GM12873 (cell line): ENCODE data around the gene PITPNM2.

Experiments
- CTCF ChIP-seq: IDR thresholded peaks from 2 replicates; pipeline ENCODE4 v1.5.1; 2012; ENCODE audit warnings: low read depth, mild to moderate bottlenecking, moderate library complexity, low read length, control low read depth; ENCODE audit not compliant: insufficient read depth; ENCODE audit errors: missing control alignments

Gene PITPNM2

DNA sequence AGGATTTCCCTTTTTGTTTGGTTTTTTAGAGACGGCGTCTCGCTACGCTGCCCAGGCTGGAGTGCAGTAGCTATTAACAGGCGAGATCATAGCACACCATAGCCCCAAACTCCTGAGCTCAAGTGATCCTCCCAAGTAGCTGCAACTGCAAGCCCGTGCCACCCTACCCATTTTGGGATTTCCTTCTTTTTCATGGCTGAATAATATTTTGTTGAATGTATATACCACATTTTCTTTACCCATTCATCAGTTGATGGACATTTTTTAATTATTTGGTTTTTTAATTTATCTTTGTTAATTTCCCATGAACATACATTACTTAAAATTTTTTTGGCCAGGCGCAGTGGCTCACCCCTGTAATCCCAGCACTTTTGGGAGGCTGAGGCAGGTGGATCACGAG, 15.2 kb downstream of the PITPNM2 start:
- TF ChIP-seq CTCF, result no peak

DNA sequence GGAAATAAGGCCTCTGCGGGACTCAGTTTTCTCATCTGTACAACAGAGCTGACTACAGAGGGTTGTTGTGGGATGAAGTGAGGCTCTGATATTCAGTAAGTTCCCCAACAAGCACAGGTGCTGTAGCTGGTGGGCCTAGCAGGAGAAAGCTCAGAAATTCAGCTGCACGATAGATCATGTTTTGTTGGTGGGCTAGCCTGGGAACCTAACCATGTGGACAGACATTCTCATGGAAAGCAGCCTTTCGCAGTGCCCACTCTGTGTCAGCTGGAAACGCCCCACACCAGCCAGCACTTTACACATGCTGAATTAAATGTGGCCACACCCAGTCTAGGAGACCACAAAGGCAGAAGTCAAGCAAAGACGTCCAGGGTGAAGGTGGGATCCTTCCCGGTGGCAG, 16.1 kb downstream of the PITPNM2 start:
- no peak for TF ChIP-seq CTCF

GRCh38 chr12:123134271-123134671, 16.6 kb downstream of the PITPNM2 start:
- no peak for TF ChIP-seq CTCF

DNA sequence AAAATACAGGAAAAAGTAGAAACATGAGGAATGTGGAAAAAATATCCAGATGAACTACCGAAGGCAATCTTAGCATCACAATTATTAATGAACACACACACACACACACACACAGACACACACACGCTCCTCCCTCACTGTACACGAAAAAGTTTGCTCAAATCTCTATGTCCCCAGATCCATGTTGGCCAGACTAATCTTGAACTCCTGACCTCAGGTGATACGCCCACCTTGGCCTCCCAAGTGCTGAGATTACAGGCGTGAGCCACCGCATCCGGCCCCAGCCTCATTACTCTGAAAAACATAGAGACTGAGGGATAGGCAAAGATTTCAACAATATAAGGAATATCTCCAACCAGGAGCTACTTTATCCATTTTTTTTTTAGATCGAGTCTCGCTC, 17.2 kb downstream of the PITPNM2 start:
- no peak for TF ChIP-seq CTCF

- TF ChIP-seq CTCF, result no peak
Measured at GRCh38 chr12:123132951-123133619, 17.8 kb downstream of the PITPNM2 start.

- TF ChIP-seq CTCF, result no peak
Measured at GRCh38 chr12:123131879-123132402, 18.9 kb downstream of the PITPNM2 start.

DNA sequence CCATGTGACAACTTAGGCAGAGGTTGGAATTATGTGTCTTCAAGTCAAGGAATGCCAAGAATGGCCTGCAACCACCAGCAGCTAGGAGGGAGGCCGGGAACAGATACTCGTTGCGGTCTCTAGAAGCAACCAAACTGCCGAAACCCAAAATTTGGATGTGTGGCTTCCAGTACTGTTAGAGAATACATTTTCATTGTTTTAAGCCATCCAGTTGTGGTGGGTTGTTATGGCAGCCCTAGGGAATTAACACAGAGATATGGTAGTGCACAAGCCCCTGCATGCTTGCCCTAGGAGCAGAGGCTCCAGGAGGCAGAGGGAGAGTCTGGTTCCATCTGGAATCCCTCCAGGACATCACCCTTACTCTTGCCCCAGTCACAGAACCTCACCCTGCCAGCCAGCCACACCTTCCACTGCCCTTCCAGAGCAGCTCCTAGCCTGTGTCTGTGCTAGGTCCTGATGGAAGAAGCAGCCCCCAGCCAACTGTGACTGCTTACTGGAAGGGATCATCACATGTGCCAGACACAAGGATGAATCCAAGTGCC, 19.5 kb downstream of the PITPNM2 start:
- no peak for TF ChIP-seq CTCF
